VCaP (cell line): ENCODE data around the gene TENT4A.

Experiments
- H3K27ac ChIP-seq: fragments of 450-650 bp; 2 replicates; pipeline ENCODE4 v1.5.1; 2017
- TF ChIP-seq, protein P1 (sequence below): fragments of 450-650 bp; conservative IDR thresholded peaks from 2 replicates; pipeline ENCODE4 v1.5.1; 2017; ENCODE audit warnings: mild to moderate bottlenecking, moderate library complexity

The TENT4A gene

DNA sequence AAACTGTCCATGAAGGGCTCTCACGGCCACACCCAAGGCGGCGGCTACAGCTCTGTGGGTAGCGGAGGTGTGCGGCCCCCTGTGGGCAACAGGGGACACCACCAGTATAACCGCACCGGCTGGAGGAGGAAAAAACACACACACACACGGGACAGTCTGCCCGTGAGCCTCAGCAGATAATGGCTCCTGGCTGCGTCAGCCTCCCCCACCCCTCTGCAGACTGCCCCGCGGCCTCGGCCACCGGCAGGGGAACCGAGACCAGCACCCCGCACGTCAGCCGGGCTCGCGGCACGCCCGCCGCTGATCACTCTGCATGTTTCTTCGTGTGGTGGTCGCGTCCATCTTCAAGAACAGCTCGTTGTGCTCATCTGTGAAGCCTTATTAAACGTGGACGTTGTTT, 41.5 kb downstream of the TENT4A start:
- TF ChIP-seq, protein P1, sequence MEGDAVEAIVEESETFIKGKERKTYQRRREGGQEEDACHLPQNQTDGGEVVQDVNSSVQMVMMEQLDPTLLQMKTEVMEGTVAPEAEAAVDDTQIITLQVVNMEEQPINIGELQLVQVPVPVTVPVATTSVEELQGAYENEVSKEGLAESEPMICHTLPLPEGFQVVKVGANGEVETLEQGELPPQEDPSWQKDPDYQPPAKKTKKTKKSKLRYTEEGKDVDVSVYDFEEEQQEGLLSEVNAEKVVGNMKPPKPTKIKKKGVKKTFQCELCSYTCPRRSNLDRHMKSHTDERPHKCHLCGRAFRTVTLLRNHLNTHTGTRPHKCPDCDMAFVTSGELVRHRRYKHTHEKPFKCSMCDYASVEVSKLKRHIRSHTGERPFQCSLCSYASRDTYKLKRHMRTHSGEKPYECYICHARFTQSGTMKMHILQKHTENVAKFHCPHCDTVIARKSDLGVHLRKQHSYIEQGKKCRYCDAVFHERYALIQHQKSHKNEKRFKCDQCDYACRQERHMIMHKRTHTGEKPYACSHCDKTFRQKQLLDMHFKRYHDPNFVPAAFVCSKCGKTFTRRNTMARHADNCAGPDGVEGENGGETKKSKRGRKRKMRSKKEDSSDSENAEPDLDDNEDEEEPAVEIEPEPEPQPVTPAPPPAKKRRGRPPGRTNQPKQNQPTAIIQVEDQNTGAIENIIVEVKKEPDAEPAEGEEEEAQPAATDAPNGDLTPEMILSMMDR: no peak
- no peak overlapping the region for H3K27ac ChIP-seq

DNA sequence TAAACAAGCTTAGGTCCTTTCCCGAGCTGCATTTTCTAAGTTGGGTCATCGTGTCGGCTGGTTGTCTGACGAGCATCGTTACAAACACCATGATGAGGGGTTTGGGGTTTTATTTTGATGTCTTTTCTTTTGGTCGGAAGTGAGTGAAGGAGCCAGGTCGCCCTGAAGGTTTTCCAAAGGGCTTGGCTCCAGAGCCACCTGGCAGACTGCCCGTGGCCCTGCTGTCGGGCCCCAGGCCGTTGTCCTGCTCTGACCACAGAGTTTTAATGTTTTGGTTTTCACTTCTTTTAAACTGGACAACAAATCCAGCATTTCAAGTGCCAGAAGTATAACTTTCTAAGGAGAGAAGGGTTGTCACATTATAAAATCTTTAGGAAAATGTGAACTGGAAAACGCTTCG, 42.3 kb downstream of the TENT4A start:
- no peak overlapping the region for H3K27ac ChIP-seq
- TF ChIP-seq, protein P1: no peak

DNA sequence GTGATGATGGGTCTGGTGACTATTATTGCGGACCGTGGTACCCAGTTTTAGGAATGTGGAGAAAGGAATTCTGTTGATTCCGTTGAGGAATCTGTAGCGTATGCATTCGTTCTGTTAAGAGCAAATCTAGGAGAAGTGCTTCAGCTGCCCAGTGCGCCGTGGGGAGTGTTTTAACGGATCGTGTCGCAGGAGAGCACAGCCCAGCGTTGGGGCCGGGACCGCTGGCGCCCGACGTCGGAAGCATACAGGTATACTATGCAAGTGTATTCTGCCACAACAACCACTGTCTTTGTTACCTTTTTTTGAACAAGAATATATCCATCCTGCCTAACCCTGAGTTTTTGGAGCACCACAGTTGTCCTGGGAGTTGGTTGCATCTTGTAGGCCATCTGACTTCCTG, 42.7 kb downstream of the TENT4A start:
- TF ChIP-seq, protein P1: no peak

DNA sequence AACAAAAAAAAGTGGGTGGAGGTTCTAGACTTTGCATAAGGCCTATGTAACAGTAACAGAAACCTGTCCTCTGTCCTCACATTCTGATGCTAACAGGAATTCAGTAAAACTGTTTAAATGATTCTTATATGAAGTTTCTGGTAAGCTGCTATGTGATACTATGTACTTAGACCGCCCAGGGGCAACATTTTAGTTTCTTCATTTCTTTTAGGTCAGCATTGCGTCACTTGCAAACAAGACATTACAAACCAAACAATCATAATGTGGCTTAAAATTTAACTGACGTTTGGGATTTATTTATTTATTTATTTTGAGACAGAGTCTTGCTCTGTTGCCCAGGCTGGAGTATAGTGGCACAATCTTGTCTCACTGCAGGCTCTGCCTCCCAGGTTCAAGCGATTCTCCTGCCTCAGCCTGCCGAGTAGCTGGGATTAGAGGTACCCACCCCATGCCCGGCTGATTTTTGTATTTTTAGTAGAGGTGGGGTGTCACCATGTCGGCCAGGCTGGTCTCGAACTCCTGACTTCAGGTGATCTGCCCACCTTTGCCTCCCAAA, 44.3 kb downstream of the TENT4A start:
- TF ChIP-seq, protein P1: no peak
- H3K27ac ChIP-seq: no peak overlapping the region

More for the DNA sequence above, 42.7 kb downstream of the TENT4A start:
- H3K27ac ChIP-seq: no peak overlapping the region

DNA sequence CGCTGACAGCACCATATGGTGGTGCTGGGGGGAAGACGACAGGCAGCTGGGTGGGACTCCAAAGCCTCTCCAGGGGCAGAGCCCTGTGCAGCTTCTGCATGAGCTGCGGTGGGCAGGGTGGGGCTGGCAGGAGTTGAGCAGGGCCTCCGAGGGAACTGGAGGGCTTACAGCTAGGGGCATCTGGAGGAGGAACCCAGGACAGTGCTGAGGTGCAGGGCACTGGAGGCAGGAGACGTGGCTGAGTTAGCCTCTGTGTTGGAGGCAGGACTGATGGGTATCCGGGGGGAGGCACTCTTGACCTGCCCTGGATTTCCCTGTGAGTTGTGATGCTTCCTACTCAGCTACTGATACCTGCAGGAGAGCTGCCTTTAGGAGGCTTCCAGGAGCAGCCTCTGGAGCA, 45.0 kb downstream of the TENT4A start:
- H3K27ac ChIP-seq: no peak overlapping the region
- TF ChIP-seq, protein P1: no peak

DNA sequence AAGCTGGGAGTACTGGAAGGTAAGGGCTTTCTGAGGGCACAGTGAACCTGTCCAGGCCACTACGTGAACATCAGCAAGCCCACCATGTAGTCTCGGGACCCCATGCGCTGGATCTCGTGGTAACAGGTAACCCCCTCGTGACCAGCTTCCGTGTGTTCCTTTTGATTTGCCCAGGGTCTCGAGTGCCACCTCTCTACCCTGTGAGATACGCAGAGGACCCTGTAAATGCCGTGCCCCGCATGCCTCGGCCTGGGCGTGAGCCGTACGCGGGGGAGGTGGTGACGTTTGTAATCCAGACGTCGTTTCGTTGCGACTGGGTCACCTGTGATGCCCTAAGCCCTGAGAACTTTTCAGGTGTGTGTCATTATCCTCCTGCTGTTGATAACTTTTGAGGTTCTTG, 45.5 kb downstream of the TENT4A start:
- TF ChIP-seq, protein P1: no peak
- no peak overlapping the region for H3K27ac ChIP-seq

DNA sequence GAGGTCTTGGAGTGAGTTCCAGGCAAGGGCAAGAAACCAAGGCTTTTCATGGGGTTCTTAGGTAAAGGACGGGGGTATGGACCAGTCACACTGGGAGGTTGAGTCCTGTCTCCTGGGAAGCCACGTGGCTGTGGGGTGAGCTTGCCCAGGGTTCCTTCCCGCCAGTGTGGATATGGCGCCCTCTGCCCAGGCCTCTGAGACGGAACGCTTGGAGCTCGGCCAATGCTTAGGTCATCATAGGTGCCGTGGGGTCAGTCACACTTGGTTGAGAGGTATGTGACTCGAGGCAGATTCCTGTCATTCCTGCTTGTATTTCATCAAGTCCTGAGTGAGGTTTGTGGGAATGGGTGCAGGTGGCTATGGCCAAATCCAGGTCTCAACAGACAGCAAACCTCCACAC, 46.2 kb downstream of the TENT4A start:
- no peak overlapping the region for H3K27ac ChIP-seq
- TF ChIP-seq, protein P1: no peak
